Hepatocyte (in vitro differentiated cells): ENCODE data around the gene LILRA5. TPM values are rescaled to one million over a fixed set of nuclear protein-coding genes. Genes with fewer than 3 reads are reported as not detected.

Source experiments
- DNase-seq: peaks from one replicate; pipeline ENCODE4 v3.0.0-alpha.2; 2016; ENCODE audit warnings: low spot score
- H2AFZ ChIP-seq: fragments of 200-600 bp; sonication (generic); 2 replicates; pipeline ENCODE4 v1.6.0; 2016; ENCODE audit warnings: antibody characterized with exemption, mild to moderate bottlenecking
- H3K27ac ChIP-seq: fragments of 200-600 bp; sonication (generic); 2 replicates; pipeline ENCODE4 v1.5.1; 2016; ENCODE audit warnings: mild to moderate bottlenecking
- H3K27me3 ChIP-seq: fragments of 200-600 bp; sonication (generic); 2 replicates; pipeline ENCODE4 v1.6.1; 2016
- H3K36me3 ChIP-seq: fragments of 200-600 bp; sonication (generic); replicated peaks from 2 replicates; pipeline ENCODE4 v1.5.1; 2016; ENCODE audit warnings: low read depth; ENCODE audit not compliant: insufficient read depth
- H3K4me1 ChIP-seq: fragments of 200-600 bp; sonication (generic); 2 replicates; pipeline ENCODE4 v1.5.1; 2016; ENCODE audit warnings: mild to moderate bottlenecking, moderate library complexity; ENCODE audit not compliant: insufficient read depth
- H3K4me2 ChIP-seq: fragments of 200-600 bp; sonication (generic); 2 replicates; pipeline ENCODE4 v1.6.0; 2016
- H3K4me3 ChIP-seq: fragments of 200-600 bp; sonication (generic); 2 replicates; pipeline ENCODE4 v1.5.1; 2016; ENCODE audit warnings: mild to moderate bottlenecking
- H3K79me2 ChIP-seq: fragments of 200-600 bp; sonication (generic); 2 replicates; pipeline ENCODE4 v1.6.0; 2017; ENCODE audit warnings: mild to moderate bottlenecking
- H3K9me2 ChIP-seq: fragments of 200-600 bp; sonication (generic); replicated peaks from 2 replicates; pipeline ENCODE4 v1.6.0; 2017; ENCODE audit warnings: mild to moderate bottlenecking; ENCODE audit not compliant: insufficient read depth
- H3K9me3 ChIP-seq: fragments of 200-600 bp; sonication (generic); 2 replicates; pipeline ENCODE4 v1.5.1; 2016; ENCODE audit warnings: low read depth, mild to moderate bottlenecking
- H4K20me1 ChIP-seq: fragments of 200-600 bp; sonication (generic); 2 replicates; pipeline ENCODE4 v1.6.0; 2016; ENCODE audit warnings: mild to moderate bottlenecking; ENCODE audit not compliant: insufficient read depth, poor library complexity, severe bottlenecking
- CTCF ChIP-seq: fragments of 200-600 bp; sonication (generic); IDR thresholded peaks from 2 replicates; pipeline ENCODE4 v1.5.1; 2016; ENCODE audit warnings: antibody characterized with exemption, mild to moderate bottlenecking; ENCODE audit not compliant: poor library complexity
- EZH2 ChIP-seq: fragments of 200-600 bp; sonication (generic); IDR thresholded peaks from 2 replicates; pipeline ENCODE4 v1.6.1; 2016; ENCODE audit warnings: antibody characterized with exemption, mild to moderate bottlenecking, borderline replicate concordance
- EZH2phosphoT487 ChIP-seq: fragments of 200-600 bp; sonication (generic); IDR thresholded peaks from one replicate; pipeline ENCODE4 v1.6.1; 2018; ENCODE audit warnings: antibody characterized with exemption, mild to moderate bottlenecking, low read depth, moderate library complexity; ENCODE audit not compliant: unreplicated experiment, severe bottlenecking
- WGBS: methylation state at CpG from one replicate; pipeline ENCODE4 v1.1.6; 2016; ENCODE audit warnings: low lambda C conversion rate; ENCODE audit errors: missing lambda C conversion rate; 5-methylcytosine and 5-hydroxymethylcytosine counted together
- microRNA-seq: library from miRNA; unstranded; fragments of <30 nt; microRNA quantifications from one replicate; pipeline ENCODE4, GENCODE V29; 2017
- polyA plus RNA-seq: library from polyadenylated mRNA; unstranded; fragments of >200 nt; fragmentation: Nextera tagmentation; extraction: Ambion mirVana; gene quantifications from 2 replicates; pipeline ENCODE4 v1.2.1, GENCODE V29; 2016
- small RNA-seq: library from RNA; depleted of rRNA; stranded (forward); fragments of <200 nt; gene quantifications from one replicate; pipeline ENCODE3, GENCODE V24; 2014
- total RNA-seq: library from RNA; depleted of rRNA; stranded (reverse); fragments of >200 nt; gene quantifications from 2 replicates; pipeline ENCODE4 v1.2.3, GENCODE V29; 2014

LILRA5 gene
- total and polyA plus RNA-seq, 2 experiments from 2014 or later = not detected

GRCh38 chr19:54262066-54262465, 50.9 kb downstream of the LILRA5 start:
- H3K9me3 ChIP-seq = no peaks in the 10 kb centered on the region
- DNase-seq = no peak
- H3K27me3 ChIP-seq = peaks cover 3% of the 10 kb centered on the region
- no peaks in the 10 kb centered on the region for H3K79me2 ChIP-seq
- H3K4me3 ChIP-seq = no peak overlapping the region
- H3K4me2 ChIP-seq = no peak overlapping the region
- no peaks in the 10 kb centered on the region for H4K20me1 ChIP-seq
- 85% methylated on average over 11 of the region's 11 CpGs for WGBS
- H3K27ac ChIP-seq = no peak overlapping the region
- no peaks in the 10 kb centered on the region for H3K4me1 ChIP-seq
- H3K9me2 ChIP-seq = no peaks in the 10 kb centered on the region
- no peak overlapping the region for H2AFZ ChIP-seq
- TF ChIP-seq CTCF (no peak), EZH2phosphoT487 (no peak), EZH2 (no peak)
- H3K36me3 ChIP-seq = no peaks in the 10 kb centered on the region

- Histone ChIP-seq H3K9me3 (no peaks in the 10 kb centered on the region), H3K27me3 (peaks cover 3% of the 10 kb centered on the region), H3K9me2 (no peaks in the 10 kb centered on the region), H3K4me3 (no peak within 1 kb of the TSS), H3K79me2 (no peaks in the 10 kb centered on the region), H3K4me1 (no peaks in the 10 kb centered on the region), H3K4me2 (no peak within 1 kb of the TSS), H3K27ac (no peak within 1 kb of the TSS), H4K20me1 (no peaks in the 10 kb centered on the region), H3K36me3 (no peaks in the 10 kb centered on the region), H2AFZ (no peak within 1 kb of the TSS)
- no peak for DNase-seq
- WGBS = 90% methylated on average over 9 of the region's 9 CpGs
- no peak for TF ChIP-seq EZH2
- TF ChIP-seq EZH2phosphoT487 = no peak
- TF ChIP-seq CTCF = no peak
These were observed 55.9 kb downstream of the LILRA5 start, which contains the start of gene LILRB5 for GRCh38 chr19:54257116-54257480. Gene LILRB5 (minus strand): TSS chr19:54257273. CDS start chr19:54257193, 80 bp downstream.

Small RNA genes lying within 50 kb of the gene (microRNA-seq; reads per million reads assigned to microRNA genes)
- not detected for gene MIR4752

Small RNA genes lying within 50 kb of the gene (small RNA-seq; reads per million reads assigned to genes)
- gene AC245884.12 = not detected
- not detected for gene MIR4752
- not detected for gene RNU6-1307P

Other genes with a start within 250 kb of the LILRA5 start
- not detected in 2 replicates for gene VSTM1, start 249.3 kb downstream of the LILRA5 start, total RNA-seq
- gene VSTM1, start 249.3 kb downstream of the LILRA5 start, polyA plus RNA-seq = not detected in 2 replicates
- gene TARM1, start 231.8 kb downstream of the LILRA5 start, total RNA-seq = not detected in 2 replicates
- not detected in 2 replicates for gene TARM1, start 231.8 kb downstream of the LILRA5 start, polyA plus RNA-seq
- gene OSCAR, start 212.4 kb downstream of the LILRA5 start, total RNA-seq = 0.48 TPM in 1 of 2 replicates, not detected in the other
- 0.16 and 0.43 TPM in 2 replicates for gene OSCAR, start 212.4 kb downstream of the LILRA5 start, polyA plus RNA-seq
- gene NDUFA3, start 210.3 kb downstream of the LILRA5 start, total RNA-seq = 10.5 and 13.9 TPM in 2 replicates
- 247 and 285 TPM in 2 replicates for gene NDUFA3, start 210.3 kb downstream of the LILRA5 start, polyA plus RNA-seq
- 12.8 and 14.7 TPM in 2 replicates for gene TFPT, start 197.5 kb downstream of the LILRA5 start, total RNA-seq
- gene TFPT, start 197.5 kb downstream of the LILRA5 start, polyA plus RNA-seq = 25.2 and 25.9 TPM in 2 replicates
- 44.5 and 59.7 TPM in 2 replicates for gene PRPF31, start 197.4 kb downstream of the LILRA5 start, total RNA-seq
- 77.6 and 82.3 TPM in 2 replicates for gene PRPF31, start 197.4 kb downstream of the LILRA5 start, polyA plus RNA-seq
- 11.6 and 12.0 TPM in 2 replicates for gene CNOT3, start 175.4 kb downstream of the LILRA5 start, total RNA-seq
- 49.3 and 50.1 TPM in 2 replicates for gene CNOT3, start 175.4 kb downstream of the LILRA5 start, polyA plus RNA-seq
- gene LENG1, start 153.4 kb downstream of the LILRA5 start, total RNA-seq = 5.8 and 8.4 TPM in 2 replicates
- 15.0 and 16.8 TPM in 2 replicates for gene LENG1, start 153.4 kb downstream of the LILRA5 start, polyA plus RNA-seq
- gene TMC4, start 140.0 kb downstream of the LILRA5 start, total RNA-seq = 29.4 and 40.3 TPM in 2 replicates
- gene TMC4, start 140.0 kb downstream of the LILRA5 start, polyA plus RNA-seq = 94.4 and 101 TPM in 2 replicates
- 73.8 and 93.5 TPM in 2 replicates for gene MBOAT7, start 123.6 kb downstream of the LILRA5 start, total RNA-seq
- gene MBOAT7, start 123.6 kb downstream of the LILRA5 start, polyA plus RNA-seq = 179 and 199 TPM in 2 replicates
- gene TSEN34, start 121.9 kb downstream of the LILRA5 start, total RNA-seq = 66.9 and 77.6 TPM in 2 replicates
- 100.0 and 105 TPM in 2 replicates for gene TSEN34, start 121.9 kb downstream of the LILRA5 start, polyA plus RNA-seq
- gene RPS9, start 112.3 kb downstream of the LILRA5 start, total RNA-seq = 1,843 and 2,161 TPM in 2 replicates
- gene RPS9, start 112.3 kb downstream of the LILRA5 start, polyA plus RNA-seq = 415 and 465 TPM in 2 replicates
- gene LILRB3, start 90.2 kb downstream of the LILRA5 start, total RNA-seq = 0.24 TPM in 1 of 2 replicates, not detected in the other
- gene LILRB3, start 90.2 kb downstream of the LILRA5 start, polyA plus RNA-seq = 1.4 and 1.7 TPM in 2 replicates
- gene LILRA6, start 70.4 kb downstream of the LILRA5 start, total RNA-seq = 0.28 TPM in 1 of 2 replicates, not detected in the other
- 0.13 and 0.36 TPM in 2 replicates for gene LILRA6, start 70.4 kb downstream of the LILRA5 start, polyA plus RNA-seq
- gene LILRB5, start 55.9 kb downstream of the LILRA5 start, total RNA-seq = 0.16 and 0.80 TPM in 2 replicates
- gene LILRB5, start 55.9 kb downstream of the LILRA5 start, polyA plus RNA-seq = 1.3 and 1.6 TPM in 2 replicates
- gene LILRB2, start 32.1 kb downstream of the LILRA5 start, total RNA-seq = not detected in 2 replicates
- 0.09 TPM in 1 of 2 replicates, not detected in the other for gene LILRB2, start 32.1 kb downstream of the LILRA5 start, polyA plus RNA-seq
- not detected in 2 replicates for gene LILRA4, start 26.0 kb upstream of the LILRA5 start, total RNA-seq
- not detected in 2 replicates for gene LILRA4, start 26.0 kb upstream of the LILRA5 start, polyA plus RNA-seq
- 0.20 and 3.9 TPM in 2 replicates for gene LAIR1, start 51.8 kb upstream of the LILRA5 start, total RNA-seq
- gene LAIR1, start 51.8 kb upstream of the LILRA5 start, polyA plus RNA-seq = 1.8 and 2.2 TPM in 2 replicates
- 7.0 and 7.1 TPM in 2 replicates for gene TTYH1, start 102.3 kb upstream of the LILRA5 start, total RNA-seq
- 11.0 and 19.3 TPM in 2 replicates for gene TTYH1, start 102.3 kb upstream of the LILRA5 start, polyA plus RNA-seq
- 36.6 and 40.9 TPM in 2 replicates for gene LENG8, start 136.0 kb upstream of the LILRA5 start, total RNA-seq
- 54.0 and 69.7 TPM in 2 replicates for gene LENG8, start 136.0 kb upstream of the LILRA5 start, polyA plus RNA-seq
- 3.1 and 7.9 TPM in 2 replicates for gene LENG9, start 150.6 kb upstream of the LILRA5 start, total RNA-seq
- 0.59 and 1.00 TPM in 2 replicates for gene LENG9, start 150.6 kb upstream of the LILRA5 start, polyA plus RNA-seq
- gene CDC42EP5, start 160.1 kb upstream of the LILRA5 start, total RNA-seq = 43.1 and 46.8 TPM in 2 replicates
- gene CDC42EP5, start 160.1 kb upstream of the LILRA5 start, polyA plus RNA-seq = 71.2 and 71.5 TPM in 2 replicates
- not detected in 2 replicates for gene LAIR2, start 189.7 kb upstream of the LILRA5 start, total RNA-seq
- not detected in 2 replicates for gene LAIR2, start 189.7 kb upstream of the LILRA5 start, polyA plus RNA-seq